Astrocyte of the cerebellum (primary cell): ENCODE data around the gene PREX1.
A peak's percentile ranks its signal among the peaks of the same experiment; 100 is the strongest.

ENCODE experiments used
- DNase-seq: peaks from one replicate; pipeline ENCODE4 v3.0.0-alpha.2; 2011; ENCODE audit warnings: low read depth
- H3K4me3 ChIP-seq: 2 replicates; pipeline ENCODE4 v1.5.1; 2011; ENCODE audit warnings: mild to moderate bottlenecking, low read depth, low read length, moderate library complexity
- in situ Hi-C: cut with HindIII; loops from 2 replicates; pipeline ENCODE4 v1.10.0; 2017; ENCODE audit warnings: low sequenced_read_pairs
- TF ChIP-seq, protein P1 (sequence below): IDR thresholded peaks from 2 replicates; pipeline ENCODE4 v1.5.1; 2012; ENCODE audit warnings: low read length, low read depth, moderate library complexity, mild to moderate bottlenecking; ENCODE audit errors: missing control alignments

The PREX1 gene

DNA sequence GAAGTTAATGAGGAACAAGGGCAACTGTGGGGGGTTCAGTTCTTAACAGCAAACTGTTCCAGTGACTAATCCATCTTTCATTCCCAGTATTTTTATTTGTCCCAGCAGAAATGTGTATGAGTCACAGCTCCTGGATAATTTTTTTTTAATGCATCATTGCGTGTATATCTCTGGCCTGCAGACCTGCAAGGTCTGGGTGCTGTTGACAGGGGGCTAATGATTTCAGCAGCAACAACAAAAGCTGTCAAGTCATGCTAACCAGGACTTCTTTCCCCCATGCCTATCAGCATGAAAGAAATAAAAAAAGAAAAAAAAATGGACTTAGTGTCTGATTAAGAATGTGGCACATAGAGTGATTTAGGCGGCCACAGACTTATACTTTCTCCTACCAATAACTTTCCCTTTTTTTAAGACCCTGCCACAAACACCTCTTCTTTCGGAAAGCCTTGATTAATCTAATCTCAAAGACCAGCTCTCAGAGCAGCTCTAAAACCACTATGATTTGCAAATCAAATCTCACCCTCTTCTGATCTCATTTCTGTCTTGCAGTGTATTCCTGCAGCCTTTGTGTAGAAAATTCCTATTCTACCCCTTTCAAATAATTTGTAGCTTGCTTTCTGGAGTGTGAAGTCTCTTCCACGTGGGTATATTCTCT, 14.2 kb upstream of the PREX1 start:
- TF ChIP-seq, protein P1, sequence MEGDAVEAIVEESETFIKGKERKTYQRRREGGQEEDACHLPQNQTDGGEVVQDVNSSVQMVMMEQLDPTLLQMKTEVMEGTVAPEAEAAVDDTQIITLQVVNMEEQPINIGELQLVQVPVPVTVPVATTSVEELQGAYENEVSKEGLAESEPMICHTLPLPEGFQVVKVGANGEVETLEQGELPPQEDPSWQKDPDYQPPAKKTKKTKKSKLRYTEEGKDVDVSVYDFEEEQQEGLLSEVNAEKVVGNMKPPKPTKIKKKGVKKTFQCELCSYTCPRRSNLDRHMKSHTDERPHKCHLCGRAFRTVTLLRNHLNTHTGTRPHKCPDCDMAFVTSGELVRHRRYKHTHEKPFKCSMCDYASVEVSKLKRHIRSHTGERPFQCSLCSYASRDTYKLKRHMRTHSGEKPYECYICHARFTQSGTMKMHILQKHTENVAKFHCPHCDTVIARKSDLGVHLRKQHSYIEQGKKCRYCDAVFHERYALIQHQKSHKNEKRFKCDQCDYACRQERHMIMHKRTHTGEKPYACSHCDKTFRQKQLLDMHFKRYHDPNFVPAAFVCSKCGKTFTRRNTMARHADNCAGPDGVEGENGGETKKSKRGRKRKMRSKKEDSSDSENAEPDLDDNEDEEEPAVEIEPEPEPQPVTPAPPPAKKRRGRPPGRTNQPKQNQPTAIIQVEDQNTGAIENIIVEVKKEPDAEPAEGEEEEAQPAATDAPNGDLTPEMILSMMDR: no peak
- in situ Hi-C loops: no loop called here
- DNase-seq: peak; percentile 55
- no peak overlapping the region for H3K4me3 ChIP-seq

DNA sequence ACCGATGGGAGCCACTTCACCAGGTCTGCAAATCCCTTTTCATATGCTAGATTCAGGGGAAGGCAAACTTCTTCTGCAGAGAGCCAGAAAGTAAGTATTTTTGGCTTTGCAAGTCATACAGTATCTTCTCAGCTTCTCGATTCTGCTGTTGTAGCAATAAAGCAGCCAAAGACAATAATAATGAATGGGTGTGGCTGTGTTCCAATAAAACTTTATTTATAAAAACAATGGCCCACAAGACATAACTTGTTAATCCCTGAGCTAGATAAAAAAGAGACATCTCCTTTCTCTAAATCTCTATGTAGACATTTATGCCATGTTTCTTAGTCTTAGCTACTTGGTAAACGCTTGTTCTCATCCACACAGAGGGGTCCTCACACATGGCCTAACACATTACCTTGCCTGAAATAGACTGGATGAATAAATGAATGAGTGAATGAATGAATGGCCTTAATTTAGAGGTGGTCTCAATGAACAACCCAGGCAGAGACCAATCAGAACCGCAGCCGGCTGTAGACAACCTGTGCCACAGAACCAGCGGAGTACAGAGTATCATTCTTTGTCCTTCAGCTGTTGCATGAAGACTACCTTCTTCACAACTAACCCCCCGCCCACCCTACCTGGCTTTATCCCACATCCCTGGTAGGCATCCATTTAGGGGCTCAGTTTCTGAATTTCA, 13.5 kb upstream of the PREX1 start:
- TF ChIP-seq, protein P1: no peak

DNA sequence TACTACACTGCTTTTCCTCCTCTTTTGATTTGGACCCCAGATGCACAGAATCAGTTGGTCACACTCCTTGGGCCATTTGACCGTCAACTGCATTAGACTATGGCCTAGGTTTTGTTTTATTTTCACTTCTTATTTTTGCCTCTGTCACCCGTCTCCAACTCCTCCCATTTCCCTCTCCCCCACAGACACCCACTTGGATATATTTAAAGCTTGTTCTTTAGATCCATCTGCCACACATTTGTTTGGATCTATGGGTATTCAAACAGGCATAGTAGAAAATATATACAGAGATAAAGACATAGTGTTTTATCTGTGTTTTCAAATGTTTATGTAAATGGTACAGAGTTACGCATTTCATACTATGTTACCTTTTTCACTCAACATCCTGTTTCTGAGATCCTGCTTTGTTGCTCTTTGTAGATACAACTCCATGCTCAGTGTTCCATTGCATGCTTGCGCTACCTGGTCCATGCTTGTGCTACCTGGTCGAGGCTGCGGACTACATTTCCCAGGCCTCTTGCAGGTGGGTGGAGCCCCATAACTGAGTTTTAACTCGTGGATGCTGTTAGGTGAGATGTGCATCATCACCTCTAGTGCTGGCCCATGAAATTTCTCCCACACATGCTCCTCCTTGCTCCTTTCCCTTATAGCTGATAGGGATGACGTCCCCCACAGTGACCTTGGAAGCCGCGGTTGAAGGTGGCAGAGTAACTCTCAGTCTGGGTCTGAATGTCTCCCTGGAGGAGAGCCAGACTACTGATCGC, 11.5 kb upstream of the PREX1 start:
- TF ChIP-seq, protein P1: no peak
- no peak for DNase-seq
- in situ Hi-C loops: no loop called here
- no peak overlapping the region for H3K4me3 ChIP-seq

More for the DNA sequence above, 13.5 kb upstream of the PREX1 start:
- in situ Hi-C loops: no loop called here
- DNase-seq: no peak
- H3K4me3 ChIP-seq: no peak overlapping the region

DNA sequence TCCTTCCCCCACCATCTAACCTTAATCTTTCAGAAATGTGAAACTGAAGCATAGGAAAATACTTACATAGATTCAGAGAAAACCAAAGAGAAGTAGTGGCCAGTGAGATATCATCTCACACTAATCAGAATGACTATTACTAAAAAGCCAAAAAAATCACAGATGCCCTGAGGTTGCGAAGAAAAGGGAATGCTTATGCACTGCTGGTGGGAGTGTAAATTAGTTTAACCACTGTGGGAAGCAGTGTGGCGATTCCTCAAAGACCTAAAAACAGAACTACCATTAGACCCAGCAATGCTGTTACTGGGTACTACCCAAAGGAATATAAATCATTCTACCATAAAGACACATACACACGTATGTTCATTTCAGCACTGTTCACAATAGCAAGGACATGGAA, 9.2 kb upstream of the PREX1 start:
- TF ChIP-seq, protein P1: no peak
- no peak for DNase-seq
- no peak overlapping the region for H3K4me3 ChIP-seq
- in situ Hi-C loops: no loop called here

DNA sequence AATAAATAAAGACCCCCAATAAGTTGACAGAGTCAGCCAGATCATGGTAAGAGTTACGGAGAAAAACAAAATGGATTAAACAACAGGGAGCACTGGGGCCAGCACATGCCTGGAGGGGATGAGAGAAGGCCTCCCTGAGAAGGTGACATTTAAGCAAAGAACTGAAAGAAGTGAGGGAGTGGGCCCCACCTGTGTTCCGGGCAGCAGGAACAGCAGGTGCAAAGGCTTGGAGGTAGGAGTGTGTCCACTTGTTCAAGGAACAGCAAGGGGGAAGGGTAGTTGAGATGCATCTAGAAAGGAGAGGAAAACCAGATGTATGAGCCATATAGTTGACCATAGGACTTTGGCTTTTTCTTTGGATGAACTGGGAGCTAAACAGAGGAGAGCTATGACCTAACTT, 7.6 kb upstream of the PREX1 start:
- H3K4me3 ChIP-seq: no peak overlapping the region
- TF ChIP-seq, protein P1: no peak
- in situ Hi-C loops: no loop called here
- DNase-seq: no peak

DNA sequence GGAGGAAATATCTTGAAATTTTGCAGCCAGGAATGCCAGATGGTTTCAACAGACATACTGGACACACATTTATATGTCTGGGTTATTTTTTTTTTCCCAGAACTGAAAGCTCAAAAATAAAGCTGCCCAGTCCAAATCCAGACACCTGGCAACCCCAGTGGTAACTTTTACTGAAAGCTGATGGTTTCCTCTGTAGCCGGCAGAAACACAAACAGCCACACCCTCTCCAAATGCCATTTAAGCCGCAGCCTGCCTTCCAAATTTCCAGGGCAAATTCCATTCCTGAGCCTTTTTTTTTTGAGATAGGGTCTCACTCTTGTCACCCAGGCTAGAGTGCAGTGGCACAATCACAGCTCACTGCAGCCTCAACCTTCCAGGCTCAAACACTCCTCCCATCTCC, 6.5 kb upstream of the PREX1 start:
- DNase-seq: no peak
- TF ChIP-seq, protein P1: no peak
- in situ Hi-C loops: no loop called here
- H3K4me3 ChIP-seq: no peak overlapping the region
